H1 (cell line): ENCODE data around the gene CAPZB. TPM values are rescaled to one million over a fixed set of nuclear protein-coding genes. Genes with fewer than 3 reads are reported as not detected.

Source experiments
- CTCF ChIA-PET: fragments of 300-600 bp; sonication (Branson Sonifier 250); formaldehyde crosslinking; loops from one replicate; lab custom pipeline; 2021; ENCODE audit not compliant: partially characterized antibody; lab: Charles Lee
- POLR2A ChIA-PET: fragments of 300-600 bp; sonication (Branson Sonifier 250); formaldehyde crosslinking; loops from one replicate; lab custom pipeline; 2021; ENCODE audit warnings: inconsistent platforms; ENCODE audit not compliant: partially characterized antibody; lab: Charles Lee
- DNase-seq, 2 experiments: peaks; one replicate each; pipeline versions ENCODE4 v3.0.0 to v3.0.0-alpha.2; 2010 to 2022; ENCODE audit warnings: low spot score in 2 of 2, low read depth in 1 of 2, mixed read lengths in 1 of 2
- FAIRE-seq: peaks from 2 replicates; lab custom pipeline; 2011; peaks lifted over from hg19 to GRCh38; lab: Jason Lieb, UNC
- H2AFZ ChIP-seq: 2 replicates; pipeline ENCODE4 v1.8.1; 2012; ENCODE audit warnings: low read length, inconsistent platforms
- H2AK5ac ChIP-seq: 2 replicates; pipeline ENCODE4 v1.6.1; 2013; ENCODE audit warnings: low read depth, low read length
- H2BK120ac ChIP-seq: replicated peaks from 2 replicates; pipeline ENCODE3; 2013; ENCODE audit warnings: low read depth, low read length, inconsistent platforms
- H2BK12ac ChIP-seq: 2 replicates; pipeline ENCODE4 v1.6.1; 2013; ENCODE audit warnings: low read depth, low read length
- H2BK15ac ChIP-seq: 2 replicates; pipeline ENCODE4 v1.6.1; 2013; ENCODE audit warnings: low read length
- H2BK20ac ChIP-seq: 2 replicates; pipeline ENCODE4 v1.6.1; 2013; ENCODE audit warnings: low read length
- H2BK5ac ChIP-seq: 2 replicates; pipeline ENCODE4 v1.6.1; 2013; ENCODE audit warnings: low read depth, low read length
- H3K14ac ChIP-seq: 2 replicates; pipeline ENCODE4 v1.6.1; 2013; ENCODE audit warnings: inconsistent platforms; ENCODE audit not compliant: insufficient read length
- H3K18ac ChIP-seq: 2 replicates; pipeline ENCODE4 v1.6.1; 2013; ENCODE audit warnings: low read length; ENCODE audit errors: extremely low read depth
- H3K23ac ChIP-seq: 2 replicates; pipeline ENCODE4 v1.6.1; 2013; ENCODE audit warnings: inconsistent platforms; ENCODE audit not compliant: insufficient read length
- H3K23me2 ChIP-seq: 2 replicates; pipeline ENCODE4 v1.6.1; 2013; ENCODE audit warnings: low read depth, low read length
- H3K27ac ChIP-seq: 2 replicates; pipeline ENCODE4 v1.6.1; 2011; ENCODE audit warnings: low read depth, low read length, inconsistent platforms
- H3K27me3 ChIP-seq, 4 experiments: replicated peaks in 1 of 4; 1 replicate in 1 of 4; 2 replicates in 3 of 4; pipeline versions ENCODE4 v1.6.1 to v1.8.1; 2011 to 2013; ENCODE audit warnings: low read length in 3 of 4, mild to moderate bottlenecking in 3 of 4, inconsistent platforms in 2 of 4, mixed read lengths in 2 of 4, moderate library complexity in 1 of 4; ENCODE audit not compliant: control insufficient read depth in 3 of 4, insufficient read depth in 3 of 4; ENCODE audit errors: extremely low read depth in 1 of 4
- H3K36me3 ChIP-seq, 4 experiments: 2 replicates each; pipeline versions ENCODE4 v1.6.1 to v1.8.1; 2011 to 2013; ENCODE audit warnings: mild to moderate bottlenecking in 4 of 4, low read length in 3 of 4, moderate library complexity in 2 of 4, control low read depth in 1 of 4, inconsistent platforms in 1 of 4; ENCODE audit not compliant: insufficient read depth in 4 of 4, control insufficient read depth in 2 of 4
- H3K4ac ChIP-seq: replicated peaks from 2 replicates; pipeline ENCODE3; 2013; ENCODE audit warnings: low read length, low read depth, mixed read lengths, inconsistent platforms; ENCODE audit not compliant: insufficient read length
- H3K4me1 ChIP-seq, 4 experiments: replicated peaks in 1 of 4; 1 replicate in 1 of 4; 2 replicates in 3 of 4; pipeline versions ENCODE4 v1.6.1 to v1.8.1; 2011 to 2013; ENCODE audit warnings: low read length in 3 of 4, inconsistent platforms in 2 of 4, mixed read lengths in 1 of 4; ENCODE audit not compliant: insufficient read depth in 4 of 4, control insufficient read depth in 3 of 4
- H3K4me2 ChIP-seq, 2 experiments: 2 replicates each; pipeline versions ENCODE4 v1.6.1 to v1.8.1; 2011 to 2013; ENCODE audit warnings: low read depth in 2 of 2, low read length in 2 of 2, control low read depth in 1 of 2, inconsistent platforms in 1 of 2, mild to moderate bottlenecking in 1 of 2; ENCODE audit not compliant: insufficient read depth in 1 of 2
- H3K4me3 ChIP-seq, 4 experiments: fragments of 200-600, 300-600 bp in 1 of 4; sonication (generic), shearing (Covaris generic), sonication (Bioruptor Twin) in 1 of 4; 2 replicates each; pipeline versions ENCODE4 v1.5.1 to v1.8.1; 2011 to 2016; ENCODE audit warnings: low read length in 4 of 4, low read depth in 3 of 4, control low read depth in 2 of 4, inconsistent platforms in 2 of 4, mild to moderate bottlenecking in 2 of 4, mixed read lengths in 1 of 4, moderate library complexity in 1 of 4; ENCODE audit not compliant: insufficient read depth in 2 of 4; ENCODE audit errors: extremely low read depth in 1 of 4
- H3K56ac ChIP-seq: replicated peaks from 2 replicates; pipeline ENCODE3; 2013; ENCODE audit warnings: low read depth, mild to moderate bottlenecking, mixed read lengths, low read length, inconsistent platforms; ENCODE audit not compliant: insufficient read length
- H3K79me1 ChIP-seq: 2 replicates; pipeline ENCODE4 v1.6.1; 2013; ENCODE audit warnings: low read depth, low read length, control low read depth
- H3K79me2 ChIP-seq, 2 experiments: 2 replicates each; pipeline versions ENCODE4 v1.6.1 to v1.8.1; 2012 to 2013; ENCODE audit warnings: low read length in 2 of 2, mild to moderate bottlenecking in 2 of 2, inconsistent platforms in 1 of 2; ENCODE audit not compliant: insufficient read depth in 2 of 2, control insufficient read depth in 1 of 2
- H3K9ac ChIP-seq, 4 experiments: replicated peaks in 1 of 4; 1 replicate in 1 of 4; 2 replicates in 3 of 4; pipeline versions ENCODE4 v1.6.1 to v1.8.1; 2011 to 2013; ENCODE audit warnings: low read depth in 3 of 4, low read length in 3 of 4, control low read depth in 2 of 4, mild to moderate bottlenecking in 2 of 4, moderate library complexity in 2 of 4, inconsistent platforms in 1 of 4; ENCODE audit errors: extremely low read depth in 1 of 4
- H3K9me3 ChIP-seq, 2 experiments: 2 replicates each; pipeline versions ENCODE4 v1.6.1 to v1.8.1; 2012 to 2013; ENCODE audit warnings: mild to moderate bottlenecking in 2 of 2, moderate library complexity in 2 of 2, control low read depth in 1 of 2, inconsistent platforms in 1 of 2, low read depth in 1 of 2, low read length in 1 of 2, mixed read lengths in 1 of 2; ENCODE audit not compliant: insufficient read depth in 2 of 2
- H4K20me1 ChIP-seq, 2 experiments: replicated peaks in 1 of 2; 2 replicates each; pipeline versions ENCODE3 to v1.8.1; 2011 to 2013; ENCODE audit warnings: inconsistent platforms in 2 of 2, low read length in 2 of 2, mild to moderate bottlenecking in 1 of 2; ENCODE audit not compliant: insufficient read depth in 2 of 2, control insufficient read depth in 1 of 2
- H4K5ac ChIP-seq: 2 replicates; pipeline ENCODE4 v1.6.1; 2013; ENCODE audit warnings: low read length, low read depth, mixed read lengths, inconsistent platforms; ENCODE audit not compliant: insufficient read length
- H4K8ac ChIP-seq: 2 replicates; pipeline ENCODE4 v1.8.0; 2013; ENCODE audit warnings: mild to moderate bottlenecking, moderate library complexity, low read length, inconsistent platforms; ENCODE audit not compliant: insufficient read depth; ENCODE audit errors: extremely low read depth
- H4K91ac ChIP-seq: replicated peaks from 2 replicates; pipeline ENCODE3; 2013; ENCODE audit warnings: low read length, mixed read lengths, inconsistent platforms; ENCODE audit not compliant: insufficient read length
- CEBPB ChIP-seq: IDR thresholded peaks from 2 replicates; pipeline ENCODE4 v1.6.1; 2012; ENCODE audit warnings: low read depth, low read length
- GTF2F1 ChIP-seq: IDR thresholded peaks from 2 replicates; pipeline ENCODE4 v1.6.1; 2012; ENCODE audit warnings: low read depth, low read length, improper control_type of control experiment, borderline replicate concordance
- KDM5A ChIP-seq: fragments of 200-600 bp; IDR thresholded peaks from 2 replicates; pipeline ENCODE4 v1.7.1; 2012; ENCODE audit warnings: mild to moderate bottlenecking, low read length, inconsistent platforms, mixed read lengths
- MAX ChIP-seq: IDR thresholded peaks from 2 replicates; pipeline ENCODE4 v1.6.1; 2012; ENCODE audit warnings: inconsistent platforms
- POLR2A ChIP-seq, 2 experiments: IDR thresholded peaks; 1 replicate in 1 of 2; 2 replicates in 1 of 2; pipeline ENCODE4 v1.6.1; 2011; ENCODE audit warnings: low read depth in 2 of 2, low read length in 2 of 2, mild to moderate bottlenecking in 2 of 2; ENCODE audit errors: control extremely low read depth in 1 of 2
- POLR2AphosphoS5 ChIP-seq: IDR thresholded peaks from 2 replicates; pipeline ENCODE4 v1.6.1; 2011; ENCODE audit warnings: low read depth, low read length
- POU5F1 ChIP-seq: IDR thresholded peaks from 2 replicates; pipeline ENCODE4 v1.6.1; 2011; ENCODE audit warnings: low read depth, mild to moderate bottlenecking, low read length, moderate library complexity
- RAD21 ChIP-seq, 2 experiments: IDR thresholded peaks in 1 of 2; conservative IDR thresholded peaks in 1 of 2; 2 replicates each; pipeline ENCODE4 v1.6.1; 2011; ENCODE audit warnings: low read depth in 2 of 2, low read length in 2 of 2, improper control_type of control experiment in 1 of 2, inconsistent platforms in 1 of 2, mild to moderate bottlenecking in 1 of 2, moderate library complexity in 1 of 2
- TAF7 ChIP-seq: optimal IDR thresholded peaks from 2 replicates; pipeline ENCODE3; 2011; ENCODE audit warnings: low read depth, mild to moderate bottlenecking, inconsistent platforms, low read length, moderate library complexity, borderline replicate concordance
- TCF12 ChIP-seq: IDR thresholded peaks from 2 replicates; pipeline ENCODE4 v1.6.1; 2011; ENCODE audit warnings: low read depth, mild to moderate bottlenecking, low read length
- WGBS, 2 experiments: shearing (Covaris generic) in 1 of 2; methylation state at CpG; one replicate each; pipeline versions ENCODE4 v1.1.6 to v1.1.7; 2013 to 2015; ENCODE audit warnings: low lambda C conversion rate in 2 of 2, mixed read lengths in 2 of 2, inconsistent platforms in 1 of 2, low coverage in 1 of 2, missing lambda C conversion rate in 1 of 2; ENCODE audit not compliant: insufficient replicate concordance in 2 of 2, insufficient coverage in 1 of 2, insufficient read length in 1 of 2; ENCODE audit errors: extremely low coverage in 1 of 2, missing lambda C conversion rate in 1 of 2; 5-methylcytosine and 5-hydroxymethylcytosine counted together
- polyA plus RNA-seq, 7 experiments: library from polyadenylated mRNA; depleted of rRNA in 3 of 7; stranded (reverse) in 5 of 7; unstranded in 2 of 7; fragments of >200 nt in 5 of 7; fragments of 200-250 nt in 2 of 7; gene quantifications; 1 replicate in 5 of 7; 2 replicates in 1 of 7; 4 replicates in 1 of 7; pipeline versions ENCODE4 v1.2.1 to v1.2.3, GENCODE V29; 2011 to 2013; ENCODE audit warnings: missing spikeins in 2 of 7, mixed read lengths in 2 of 7
- total RNA-seq: library from RNA; stranded (reverse); fragmentation: NEBNext Ultra II Directional; extraction: Animal tissue kit (Norgen Biotek cat#: 25700); gene quantifications from 2 replicates; pipeline ENCODE4 v1.2.1, GENCODE V29; 2021

The CAPZB gene
- total and polyA plus RNA-seq, 2 of the 8 experiments (the other 6 are each of a cell fraction or from before 2014, with no cell fraction given) = 162 to 371 TPM

- POLR2A ChIA-PET = interaction anchor here (1.0 to 1.6 kb wide), 2 partner anchors 10 to 11 kb away, joined by 3 to 7 read pairs; no protein-coding TSS in a partner anchor
- Histone ChIP-seq H2BK5ac (no peak overlapping the region), H2AFZ (no peak overlapping the region), H2AK5ac (no peak overlapping the region), H4K8ac (no peak overlapping the region), H2BK120ac (no peak overlapping the region), H3K27ac (no peak overlapping the region), H3K79me1 (no peaks in the 10 kb centered on the region; the same call in 1 of the 2 replicates), H3K18ac (no peak overlapping the region; the same call in 1 of the 2 replicates), H3K23me2 (0 out of 2 replicates have a peak, but pooled peaks cover 2% of the 10 kb centered on the region), H3K4me3 (no peak overlapping the region), H3K14ac (no peak overlapping the region), H3K4me1 (peaks cover 0 to 11% (median 6%) of the 10 kb centered on the region in 4 experiments; a peak in 5 of 7 replicates), H2BK15ac (no peak overlapping the region), H3K79me2 (no peaks in the 10 kb centered on the region), H3K56ac (no peak overlapping the region), H4K20me1 (peaks cover 6% of the 10 kb centered on the region in 2 experiments), H3K9me3 (no peaks in the 10 kb centered on the region), H3K4me2 (no peak overlapping the region), H2BK12ac (no peak overlapping the region), H3K23ac (no peak overlapping the region), H3K4ac (no peak overlapping the region), H4K5ac (no peak overlapping the region), H2BK20ac (no peak overlapping the region), H4K91ac (no peak overlapping the region), H3K36me3 (peaks cover 3 to 18% (median 5%) of the 10 kb centered on the region in 4 experiments; a peak in 4 of 8 replicates), H3K27me3 (no peaks in the 10 kb centered on the region), H3K9ac (no peak overlapping the region)
- CTCF ChIA-PET = interaction anchor here (0.6 to 8.0 kb wide), 35 partner anchors 10 to 1369 kb away, joined by 3 to 72 read pairs (median 4); partner anchors contain the start of gene NBL1
- DNase-seq (no peak), FAIRE-seq (no peak)
- WGBS, 2 experiments = 94% methylated on average over 18 of the region's 20 CpGs; no CpG with 5 or more reads in 1 of the 2 experiments
- TF ChIP-seq TCF12 (no peak), MAX (no peak), POLR2A (IDR thresholded peaks at IDR 0.05; ENCODE audit: control extremely low read depth in 1 of 2, low read depth in 2 of 2, low read length in 2 of 2) (no peak), CEBPB (no peak), POLR2AphosphoS5 (no peak), KDM5A (no peak), TAF7 (no peak), POU5F1 (no peak), RAD21 (IDR thresholded peaks at IDR 0.05 in 1 of 2, conservative IDR thresholded peaks at IDR 0.05 in 1 of 2; ENCODE audit: low read depth in 2 of 2, low read length in 2 of 2) (no peak), GTF2F1 (no peak)
These were observed 141.6 kb downstream of the CAPZB start for GRCh38 chr1:19343617-19344350.
